SH-SY5Y (cell line): ENCODE results near the gene ESR2.

Experiments used
- GATA2 ChIP-seq: IDR thresholded peaks from 2 replicates; pipeline ENCODE4 v1.6.1; 2011; ENCODE audit warnings: mild to moderate bottlenecking, low read depth, low read length
- GATA3 ChIP-seq: IDR thresholded peaks from 2 replicates; pipeline ENCODE4 v1.6.1; 2011; ENCODE audit warnings: low read depth, mild to moderate bottlenecking, low read length, moderate library complexity

The ESR2 gene

GRCh38 chr14:64293976-64294671 lies at the start of gene ESR2:
TSS of gene ESR2 (minus strand) at chr14:64294371. CDS start at chr14:64282985, 11,386 bp downstream.
- no peak for TF ChIP-seq GATA3
- TF ChIP-seq GATA2, result no peak

GRCh38 chr14:64340560-64341196 lies 46.5 kb upstream of the ESR2 start:
- TF ChIP-seq GATA2 (no peak), GATA3 (no peak)

- TF ChIP-seq GATA2 (no peak), GATA3 (no peak)
Measured at GRCh38 chr14:64338616-64339316, 44.6 kb upstream of the ESR2 start.

- TF ChIP-seq GATA2 (no peak), GATA3 (no peak)
Measured at GRCh38 chr14:64337888-64338615, 43.9 kb upstream of the ESR2 start.

- TF ChIP-seq GATA3 (no peak), GATA2 (no peak)
Measured at GRCh38 chr14:64329149-64329548, 35.0 kb upstream of the ESR2 start.

GRCh38 chr14:64326502-64326901 lies 32.3 kb upstream of the ESR2 start:
- TF ChIP-seq GATA3 (no peak), GATA2 (no peak)

GRCh38 chr14:64324895-64325294 lies 30.7 kb upstream of the ESR2 start:
- TF ChIP-seq GATA2 (no peak), GATA3 (no peak)

- TF ChIP-seq GATA3, result no peak
- no peak for TF ChIP-seq GATA2
Measured at GRCh38 chr14:64324461-64324860, 30.3 kb upstream of the ESR2 start.

- TF ChIP-seq GATA3 (no peak), GATA2 (no peak)
Measured at GRCh38 chr14:64303471-64303917, 9.3 kb upstream of the ESR2 start.

GRCh38 chr14:64298773-64299172 lies 4.6 kb upstream of the ESR2 start:
- TF ChIP-seq GATA3 (no peak), GATA2 (no peak)

GRCh38 chr14:64296561-64296960 lies 2.4 kb upstream of the ESR2 start:
- TF ChIP-seq GATA2, result no peak
- no peak for TF ChIP-seq GATA3

- TF ChIP-seq GATA2, result no peak
- TF ChIP-seq GATA3, result no peak
Measured at GRCh38 chr14:64294672-64295413, 672 bp upstream of the ESR2 start.

GRCh38 chr14:64292197-64292596 lies 2.0 kb downstream of the ESR2 start:
- no peak for TF ChIP-seq GATA2
- TF ChIP-seq GATA3, result no peak
